WTC11 (cell line): ENCODE measurements around the gene KCNG4.

Experiments
- ETV6 ChIP-seq: sonication (generic); formaldehyde crosslinking; IDR thresholded peaks from 2 replicates; pipeline ENCODE4 v1.8.1; 2022; ENCODE audit warnings: mild to moderate bottlenecking, missing genetic modification reagents
- RELA ChIP-seq: sonication (generic); formaldehyde crosslinking; IDR thresholded peaks from 2 replicates; pipeline ENCODE4 v1.8.1; 2022; ENCODE audit warnings: missing genetic modification reagents, mild to moderate bottlenecking, borderline replicate concordance
- TEAD4 ChIP-seq: sonication (generic); formaldehyde crosslinking; IDR thresholded peaks from 2 replicates; pipeline ENCODE4 v1.8.0; 2022; ENCODE audit warnings: mild to moderate bottlenecking, missing genetic modification reagents
- TF ChIP-seq, protein P1 (sequence below): sonication (generic); formaldehyde crosslinking; IDR thresholded peaks from 2 replicates; pipeline ENCODE4 v1.8.0; 2023; ENCODE audit warnings: missing genetic modification reagents
- TF ChIP-seq, protein P2 (sequence below): sonication (generic); formaldehyde crosslinking; IDR thresholded peaks from 2 replicates; pipeline ENCODE4 v1.8.1; 2023; ENCODE audit warnings: mild to moderate bottlenecking, missing genetic modification reagents, borderline replicate concordance
- TF ChIP-seq, protein P3 (sequence below): fragments of 200-600 bp; IDR thresholded peaks from 2 replicates; pipeline ENCODE4 v1.8.0; 2022; ENCODE audit warnings: antibody characterized with exemption

DNA sequence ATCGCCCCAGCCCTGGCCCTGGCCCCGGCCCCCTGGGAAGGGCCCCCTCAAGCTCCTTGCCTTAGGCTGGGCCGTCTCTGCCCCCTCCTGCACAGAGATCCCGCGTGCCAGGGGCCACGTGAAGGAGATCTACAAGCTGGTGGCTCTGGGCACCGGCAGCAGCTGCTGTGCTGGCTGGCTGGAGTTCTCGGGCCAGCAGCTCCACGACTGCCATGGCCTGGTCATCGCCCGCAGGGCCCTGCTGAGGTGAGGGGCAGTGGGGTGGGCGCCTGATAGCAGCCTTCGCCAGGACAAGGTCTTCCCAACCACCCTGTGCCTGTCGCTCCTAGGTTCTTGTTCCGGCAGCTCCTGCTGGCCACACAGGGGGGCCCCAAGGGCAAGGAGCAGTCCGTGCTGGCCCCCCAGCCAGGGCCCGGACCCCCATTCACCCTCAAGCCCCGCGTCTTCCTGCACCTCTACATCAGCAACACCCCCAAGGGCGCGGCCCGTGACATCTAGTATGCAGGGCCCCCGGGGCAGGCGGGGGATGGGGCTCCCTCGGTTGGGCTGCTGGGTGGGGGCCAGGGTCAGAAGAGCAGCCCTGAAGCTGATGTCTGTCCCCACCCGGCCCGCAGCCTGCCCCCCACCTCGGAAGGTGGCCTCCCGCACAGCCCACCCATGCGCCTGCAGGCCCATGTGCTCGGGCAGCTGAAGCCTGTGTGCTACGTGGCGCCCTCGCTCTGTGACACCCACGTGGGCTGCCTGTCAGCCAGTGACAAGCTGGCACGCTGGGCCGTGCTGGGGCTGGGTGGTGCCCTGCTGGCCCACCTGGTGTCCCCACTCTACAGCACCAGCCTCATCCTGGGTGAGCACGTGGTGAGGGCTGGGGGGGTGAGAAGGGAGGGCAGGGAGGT is 44.4 kb downstream of the KCNG4 start:
- TF ChIP-seq, protein P1, sequence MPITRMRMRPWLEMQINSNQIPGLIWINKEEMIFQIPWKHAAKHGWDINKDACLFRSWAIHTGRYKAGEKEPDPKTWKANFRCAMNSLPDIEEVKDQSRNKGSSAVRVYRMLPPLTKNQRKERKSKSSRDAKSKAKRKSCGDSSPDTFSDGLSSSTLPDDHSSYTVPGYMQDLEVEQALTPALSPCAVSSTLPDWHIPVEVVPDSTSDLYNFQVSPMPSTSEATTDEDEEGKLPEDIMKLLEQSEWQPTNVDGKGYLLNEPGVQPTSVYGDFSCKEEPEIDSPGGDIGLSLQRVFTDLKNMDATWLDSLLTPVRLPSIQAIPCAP (CRISPR knock-in tag) = no peak
- TF ChIP-seq, protein P2, sequence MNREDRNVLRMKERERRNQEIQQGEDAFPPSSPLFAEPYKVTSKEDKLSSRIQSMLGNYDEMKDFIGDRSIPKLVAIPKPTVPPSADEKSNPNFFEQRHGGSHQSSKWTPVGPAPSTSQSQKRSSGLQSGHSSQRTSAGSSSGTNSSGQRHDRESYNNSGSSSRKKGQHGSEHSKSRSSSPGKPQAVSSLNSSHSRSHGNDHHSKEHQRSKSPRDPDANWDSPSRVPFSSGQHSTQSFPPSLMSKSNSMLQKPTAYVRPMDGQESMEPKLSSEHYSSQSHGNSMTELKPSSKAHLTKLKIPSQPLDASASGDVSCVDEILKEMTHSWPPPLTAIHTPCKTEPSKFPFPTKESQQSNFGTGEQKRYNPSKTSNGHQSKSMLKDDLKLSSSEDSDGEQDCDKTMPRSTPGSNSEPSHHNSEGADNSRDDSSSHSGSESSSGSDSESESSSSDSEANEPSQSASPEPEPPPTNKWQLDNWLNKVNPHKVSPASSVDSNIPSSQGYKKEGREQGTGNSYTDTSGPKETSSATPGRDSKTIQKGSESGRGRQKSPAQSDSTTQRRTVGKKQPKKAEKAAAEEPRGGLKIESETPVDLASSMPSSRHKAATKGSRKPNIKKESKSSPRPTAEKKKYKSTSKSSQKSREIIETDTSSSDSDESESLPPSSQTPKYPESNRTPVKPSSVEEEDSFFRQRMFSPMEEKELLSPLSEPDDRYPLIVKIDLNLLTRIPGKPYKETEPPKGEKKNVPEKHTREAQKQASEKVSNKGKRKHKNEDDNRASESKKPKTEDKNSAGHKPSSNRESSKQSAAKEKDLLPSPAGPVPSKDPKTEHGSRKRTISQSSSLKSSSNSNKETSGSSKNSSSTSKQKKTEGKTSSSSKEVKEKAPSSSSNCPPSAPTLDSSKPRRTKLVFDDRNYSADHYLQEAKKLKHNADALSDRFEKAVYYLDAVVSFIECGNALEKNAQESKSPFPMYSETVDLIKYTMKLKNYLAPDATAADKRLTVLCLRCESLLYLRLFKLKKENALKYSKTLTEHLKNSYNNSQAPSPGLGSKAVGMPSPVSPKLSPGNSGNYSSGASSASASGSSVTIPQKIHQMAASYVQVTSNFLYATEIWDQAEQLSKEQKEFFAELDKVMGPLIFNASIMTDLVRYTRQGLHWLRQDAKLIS = no peak
- TF ChIP-seq, protein P3, sequence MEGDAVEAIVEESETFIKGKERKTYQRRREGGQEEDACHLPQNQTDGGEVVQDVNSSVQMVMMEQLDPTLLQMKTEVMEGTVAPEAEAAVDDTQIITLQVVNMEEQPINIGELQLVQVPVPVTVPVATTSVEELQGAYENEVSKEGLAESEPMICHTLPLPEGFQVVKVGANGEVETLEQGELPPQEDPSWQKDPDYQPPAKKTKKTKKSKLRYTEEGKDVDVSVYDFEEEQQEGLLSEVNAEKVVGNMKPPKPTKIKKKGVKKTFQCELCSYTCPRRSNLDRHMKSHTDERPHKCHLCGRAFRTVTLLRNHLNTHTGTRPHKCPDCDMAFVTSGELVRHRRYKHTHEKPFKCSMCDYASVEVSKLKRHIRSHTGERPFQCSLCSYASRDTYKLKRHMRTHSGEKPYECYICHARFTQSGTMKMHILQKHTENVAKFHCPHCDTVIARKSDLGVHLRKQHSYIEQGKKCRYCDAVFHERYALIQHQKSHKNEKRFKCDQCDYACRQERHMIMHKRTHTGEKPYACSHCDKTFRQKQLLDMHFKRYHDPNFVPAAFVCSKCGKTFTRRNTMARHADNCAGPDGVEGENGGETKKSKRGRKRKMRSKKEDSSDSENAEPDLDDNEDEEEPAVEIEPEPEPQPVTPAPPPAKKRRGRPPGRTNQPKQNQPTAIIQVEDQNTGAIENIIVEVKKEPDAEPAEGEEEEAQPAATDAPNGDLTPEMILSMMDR = no peak
- no peak for TF ChIP-seq TEAD4 (CRISPR knock-in tag)
- no peak for TF ChIP-seq RELA (CRISPR knock-in tag)
- TF ChIP-seq ETV6 (CRISPR knock-in tag) = no peak
